COLO829 (cell line): Measurements from ENCODE around the gene TMEM187.

Source experiments
- DNase-seq: peaks from one replicate; pipeline ENCODE4 v3.0.0; 2012; ENCODE audit warnings: low spot score

TMEM187 gene

GRCh38 chrX:154000051-154000450, 27.5 kb downstream of the TMEM187 start:
- no peak for DNase-seq

GRCh38 chrX:154002215-154002719, 29.7 kb downstream of the TMEM187 start:
- DNase-seq, result peak; percentile 18

- no peak for DNase-seq
These were observed 31.8 kb downstream of the TMEM187 start for GRCh38 chrX:154004315-154004714.

GRCh38 chrX:154006947-154007346, 34.4 kb downstream of the TMEM187 start:
- DNase-seq, result no peak

GRCh38 chrX:154008521-154008920, 36.0 kb downstream of the TMEM187 start:
- DNase-seq, result no peak

- DNase-seq, result no peak
These were observed 38.0 kb downstream of the TMEM187 start for GRCh38 chrX:154010330-154011087.

- DNase-seq, result no peak
These were observed 39.1 kb downstream of the TMEM187 start for GRCh38 chrX:154011376-154012335.

- DNase-seq, result peak; percentile 78
These were observed 39.9 kb downstream of the TMEM187 start for GRCh38 chrX:154012336-154012991.

- DNase-seq, result no peak
These were observed 40.5 kb downstream of the TMEM187 start for GRCh38 chrX:154013001-154013421.

GRCh38 chrX:154013614-154014360, 41.2 kb downstream of the TMEM187 start:
- DNase-seq, result peak; percentile 30

GRCh38 chrX:154014429-154015380, 42.2 kb downstream of the TMEM187 start:
- no peak for DNase-seq

- DNase-seq, result no peak
These were observed 43.2 kb downstream of the TMEM187 start for GRCh38 chrX:154015581-154016264.

- DNase-seq, result no peak
These were observed 44.0 kb downstream of the TMEM187 start for GRCh38 chrX:154016366-154017076.

GRCh38 chrX:154017766-154018517, 45.4 kb downstream of the TMEM187 start:
- no peak for DNase-seq

- no peak for DNase-seq
These were observed 46.0 kb downstream of the TMEM187 start for GRCh38 chrX:154018518-154019060.

- DNase-seq, result no peak
These were observed 46.6 kb downstream of the TMEM187 start for GRCh38 chrX:154019061-154019621.
